DMS 273 (cell line): Measurements from ENCODE around the gene SFRP5.

ENCODE experiments used
- DNase-seq: peaks from one replicate; lab custom pipeline; 2025; ENCODE audit not compliant: unreplicated experiment; lab: John Stamatoyannopoulos, UW

Gene SFRP5

DNA sequence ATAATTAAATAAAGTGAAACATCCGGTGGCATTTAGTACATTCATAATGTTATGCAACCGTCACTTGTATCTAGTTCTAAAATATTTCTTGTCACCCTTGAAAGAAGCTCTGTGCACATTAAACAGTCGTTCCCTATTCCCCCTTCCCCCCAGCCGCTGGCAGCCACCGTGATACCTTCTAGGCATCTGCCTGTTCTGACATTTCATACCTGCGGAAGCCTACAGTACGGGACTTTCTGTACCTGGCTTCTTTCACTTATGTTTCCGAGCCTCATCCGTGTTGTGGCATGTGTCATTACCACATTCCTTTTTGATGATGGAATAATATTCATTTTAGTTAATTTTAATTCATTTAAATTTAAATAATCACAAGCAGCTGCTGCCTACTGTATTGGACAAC lies 13.9 kb upstream of the SFRP5 start:
- no peak for DNase-seq

DNA sequence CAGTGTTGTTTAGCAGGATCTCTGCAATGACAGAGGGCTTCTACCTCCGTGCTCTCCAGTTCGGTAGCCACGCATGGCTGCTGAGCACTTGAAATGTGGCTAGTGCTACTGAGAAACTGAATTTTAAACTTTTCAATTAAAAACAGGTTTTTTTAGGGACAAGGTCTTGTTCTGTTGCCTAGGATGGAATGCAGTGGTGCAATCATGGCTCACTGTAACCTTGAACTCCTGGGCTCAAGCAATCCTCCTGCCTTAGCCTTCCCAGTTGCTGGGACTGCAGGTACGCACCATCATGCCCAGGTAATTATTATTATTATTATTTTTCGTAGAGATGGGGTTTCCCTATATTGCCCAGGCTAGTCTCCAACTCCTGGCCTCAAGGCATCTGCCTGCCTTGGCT lies 13.4 kb upstream of the SFRP5 start:
- no peak for DNase-seq

DNA sequence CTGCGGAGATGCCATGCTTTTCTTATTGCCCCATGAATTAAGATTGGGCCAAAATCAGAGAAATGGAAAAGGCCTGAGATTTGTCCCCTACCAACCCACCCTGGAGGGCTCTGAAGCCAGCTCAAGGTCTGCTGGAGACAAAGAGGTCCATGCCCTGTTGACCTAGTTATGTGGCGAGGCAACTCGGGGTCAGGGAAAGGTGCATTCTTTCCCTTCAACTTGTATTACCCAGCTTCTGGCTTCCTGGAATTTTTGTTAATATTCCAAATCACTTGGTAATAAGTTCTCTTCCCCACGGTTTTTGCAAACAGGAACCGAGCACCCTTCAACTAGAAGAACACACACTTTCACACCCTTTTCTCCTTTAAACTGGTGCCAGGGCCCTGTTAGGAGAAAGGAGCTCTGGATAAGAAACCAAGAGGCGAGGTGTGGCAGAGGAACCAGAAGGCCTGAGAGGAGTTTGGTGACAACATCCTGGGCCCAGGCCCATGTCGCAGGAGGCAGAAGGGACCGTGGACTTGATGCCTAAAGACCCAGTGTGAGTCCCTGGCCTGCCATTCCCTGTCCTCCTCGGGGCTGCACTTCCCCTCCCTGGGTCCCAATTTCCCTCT lies 12.5 kb upstream of the SFRP5 start:
- DNase-seq = no peak

DNA sequence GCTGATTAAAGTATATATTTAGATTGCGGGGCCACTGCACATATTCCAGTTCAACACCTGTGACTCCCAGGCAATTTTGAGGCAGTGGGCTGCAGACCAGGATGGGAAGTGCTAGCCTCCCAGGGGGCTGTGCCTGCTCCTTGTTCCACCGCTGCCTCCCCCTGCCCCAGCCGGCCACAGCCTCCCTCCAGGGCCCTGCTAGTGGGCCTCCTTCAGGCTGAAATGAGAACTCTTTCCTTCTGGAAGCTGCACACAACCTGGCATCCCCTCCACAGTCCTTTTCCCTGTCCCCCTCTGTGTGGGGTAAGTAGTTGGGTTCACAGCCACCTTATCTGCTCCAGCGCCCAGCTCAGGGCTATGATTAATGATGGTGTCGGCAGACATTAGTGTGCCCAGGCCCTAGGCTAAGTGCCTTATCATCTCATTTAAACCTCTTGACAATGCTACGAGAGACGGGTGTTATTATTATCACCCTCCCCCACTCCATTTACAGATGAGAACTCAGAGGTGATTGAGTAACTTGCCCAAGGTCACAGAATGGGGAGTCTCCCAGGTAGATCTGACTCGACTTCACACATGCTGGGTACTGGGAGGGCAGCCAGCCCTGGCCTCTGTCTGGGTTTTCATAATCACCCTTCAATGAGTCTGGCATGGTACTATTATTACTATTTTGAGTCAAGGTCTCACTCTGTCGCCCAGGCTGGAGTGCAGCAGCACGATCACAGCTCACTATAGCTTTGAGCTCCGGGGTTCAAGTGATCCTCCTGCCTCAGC lies 10.8 kb upstream of the SFRP5 start:
- no peak for DNase-seq

DNA sequence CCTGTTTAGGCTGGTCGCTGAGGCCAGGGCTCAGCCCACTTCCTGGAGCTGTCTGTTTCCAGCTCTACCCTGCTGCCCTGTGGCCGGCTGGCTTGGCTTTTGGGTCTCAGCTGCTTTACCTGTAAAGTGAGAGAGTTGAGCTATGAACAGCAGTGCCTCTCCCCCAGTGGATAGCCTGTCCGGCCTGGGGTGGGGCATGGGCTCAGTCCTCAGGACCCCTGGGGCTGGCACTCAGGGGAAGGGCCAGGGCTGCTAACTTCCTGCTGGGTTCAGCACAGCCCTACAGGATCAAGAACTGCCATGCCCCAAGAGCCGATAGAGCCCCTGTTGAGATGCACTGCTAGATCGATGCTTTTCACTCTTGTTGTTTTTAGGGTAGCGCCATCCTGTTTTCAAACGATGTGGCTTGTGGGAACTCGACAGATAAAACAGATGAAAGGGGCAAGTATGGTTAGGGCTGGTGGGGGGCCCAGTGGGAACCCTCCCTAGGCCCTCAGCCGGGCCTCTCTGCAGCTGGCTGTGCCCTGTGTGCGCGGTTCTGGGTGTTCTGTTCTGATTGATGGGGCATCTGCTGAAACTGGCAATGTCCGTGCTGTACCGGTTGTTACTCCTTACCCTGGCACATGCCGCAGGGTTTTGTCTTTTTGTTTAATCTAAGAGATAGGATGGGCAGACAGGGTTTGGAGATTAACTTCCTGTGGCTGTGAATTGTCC lies 10.0 kb upstream of the SFRP5 start:
- DNase-seq = no peak

DNA sequence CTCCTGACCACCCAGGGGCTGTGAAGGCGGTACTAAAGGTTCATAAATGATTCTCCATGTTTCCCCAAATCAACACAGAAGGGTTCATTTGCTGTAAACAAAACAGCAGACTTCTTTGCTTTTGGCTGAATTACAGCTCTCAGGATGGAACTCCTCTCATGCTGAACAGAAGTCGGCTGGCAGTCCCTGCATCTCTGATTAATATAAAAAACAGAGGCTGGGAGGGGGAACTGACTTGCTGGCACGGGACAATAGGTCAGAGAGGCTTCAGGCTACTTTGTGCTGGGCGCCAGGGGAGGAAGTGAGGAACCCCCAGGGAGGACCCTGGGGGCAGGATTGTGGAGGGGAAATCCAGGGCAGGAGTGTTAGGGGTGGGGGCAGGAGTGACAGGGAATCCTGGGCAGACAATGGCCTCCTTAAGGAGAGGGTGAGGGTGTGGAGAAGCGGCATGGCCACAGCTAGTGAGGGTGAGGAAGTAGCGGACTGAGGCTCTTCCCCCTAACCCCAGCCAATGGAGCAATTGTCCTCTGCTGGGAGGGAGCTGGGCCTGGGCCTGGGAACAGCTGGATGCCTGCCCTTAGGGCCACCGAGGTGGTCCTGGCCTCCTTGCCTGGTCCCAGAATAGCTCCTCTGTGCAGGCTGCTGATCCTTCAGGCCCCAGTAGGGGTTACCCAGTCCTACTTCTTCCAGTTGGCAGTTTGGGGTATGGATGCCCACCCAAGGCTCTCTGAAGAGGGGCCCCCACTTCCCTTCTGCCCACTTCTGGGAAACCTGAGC lies 9.2 kb upstream of the SFRP5 start:
- DNase-seq = no peak

DNA sequence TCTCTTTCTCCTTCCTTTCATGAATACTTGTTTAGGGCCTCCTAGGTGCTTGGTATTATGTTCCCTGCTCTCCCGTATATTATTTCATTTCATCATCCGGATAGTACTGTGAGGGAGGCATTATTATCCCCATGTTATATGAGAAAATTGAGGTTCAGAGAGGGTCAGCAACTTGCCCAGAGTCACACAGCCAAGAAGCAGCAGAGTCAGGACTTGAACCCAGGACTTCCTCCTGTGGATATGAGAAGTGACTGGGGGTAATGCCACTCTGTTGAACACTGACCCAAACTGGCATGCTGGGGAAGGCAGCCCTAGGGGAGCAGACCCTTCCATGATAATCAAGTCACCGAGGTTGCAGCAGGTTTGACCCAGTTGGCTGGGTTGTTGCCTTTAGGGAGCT lies 8.2 kb upstream of the SFRP5 start:
- no peak for DNase-seq

DNA sequence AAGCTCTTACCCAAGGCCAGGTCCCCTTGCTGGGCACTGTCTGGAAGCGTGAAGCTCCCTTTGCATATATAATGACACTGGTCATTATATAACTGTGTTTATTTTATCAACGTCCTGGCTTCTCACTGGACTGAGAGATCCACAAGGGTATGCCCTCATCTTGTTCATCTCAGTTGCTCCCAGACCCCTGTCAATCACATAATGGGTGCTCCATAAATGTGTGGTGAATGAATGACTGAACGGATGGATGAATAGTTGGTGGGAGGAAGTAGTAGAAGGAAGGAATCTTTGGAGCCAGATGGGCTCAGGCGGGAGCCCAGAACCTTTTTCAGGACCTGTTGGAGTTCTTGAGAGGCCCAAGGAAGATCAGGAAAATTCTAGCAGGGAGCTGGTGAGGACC lies 7.7 kb upstream of the SFRP5 start:
- DNase-seq = no peak

DNA sequence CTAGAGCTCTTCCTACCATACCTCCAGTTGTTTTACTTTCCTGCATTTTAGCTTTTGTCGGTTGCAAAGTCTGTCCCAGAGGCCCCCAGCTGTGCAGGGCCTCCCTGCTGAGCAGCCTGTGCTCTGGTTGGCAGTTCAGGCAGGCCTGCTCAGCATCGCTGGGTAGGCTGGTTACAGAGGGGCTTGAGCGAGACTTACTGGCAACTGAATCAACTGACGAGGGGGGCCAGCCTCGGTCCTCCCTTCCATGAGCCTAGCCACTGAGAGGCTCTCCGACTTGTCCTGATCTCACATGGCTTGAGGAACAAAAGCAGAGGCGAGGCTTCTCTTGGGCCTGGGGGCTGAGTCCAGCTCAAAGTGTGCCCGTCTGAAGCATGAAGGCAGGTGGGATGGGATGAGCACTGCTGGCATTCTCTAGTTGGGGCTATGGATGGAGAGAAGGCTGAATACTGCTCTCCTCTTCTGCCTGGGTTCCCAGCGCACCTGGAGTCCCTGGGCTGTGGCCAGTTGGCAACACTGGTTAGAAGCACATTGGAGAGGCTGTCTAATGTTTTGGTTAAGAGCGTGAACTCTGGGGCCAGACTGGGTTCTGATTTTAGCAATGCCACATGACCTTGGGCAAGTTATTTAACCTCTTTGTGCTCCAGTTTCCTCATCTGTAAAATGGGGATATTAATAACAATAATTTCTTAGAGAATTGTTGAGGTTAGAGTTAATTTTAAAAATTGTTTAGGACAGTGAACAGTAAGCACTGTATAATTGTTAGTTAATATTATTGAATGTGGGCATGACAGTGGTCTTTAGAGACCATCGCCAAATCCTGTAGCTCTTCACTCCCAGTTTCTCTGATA lies 6.9 kb upstream of the SFRP5 start:
- DNase-seq = peak; percentile 35

DNA sequence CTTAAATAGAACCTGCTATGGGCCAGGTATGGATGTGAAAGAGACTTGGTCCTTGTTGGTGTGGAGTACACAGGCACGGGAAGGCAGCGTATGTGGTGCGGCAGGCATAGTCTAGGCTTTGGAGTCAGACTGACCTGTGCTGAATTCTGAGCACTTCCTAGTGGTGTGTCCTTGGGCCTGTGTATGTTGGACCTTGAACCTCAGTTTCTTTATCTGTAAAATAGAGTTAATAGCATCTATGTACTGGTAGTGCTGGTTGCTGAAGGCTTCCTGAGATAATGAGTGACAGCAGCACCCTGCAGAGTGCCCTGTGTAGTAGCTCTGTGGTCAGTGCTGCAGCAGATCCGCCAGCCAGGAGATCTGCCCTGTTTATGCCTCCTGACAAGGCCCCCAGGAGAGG lies 5.3 kb upstream of the SFRP5 start:
- no peak for DNase-seq

DNA sequence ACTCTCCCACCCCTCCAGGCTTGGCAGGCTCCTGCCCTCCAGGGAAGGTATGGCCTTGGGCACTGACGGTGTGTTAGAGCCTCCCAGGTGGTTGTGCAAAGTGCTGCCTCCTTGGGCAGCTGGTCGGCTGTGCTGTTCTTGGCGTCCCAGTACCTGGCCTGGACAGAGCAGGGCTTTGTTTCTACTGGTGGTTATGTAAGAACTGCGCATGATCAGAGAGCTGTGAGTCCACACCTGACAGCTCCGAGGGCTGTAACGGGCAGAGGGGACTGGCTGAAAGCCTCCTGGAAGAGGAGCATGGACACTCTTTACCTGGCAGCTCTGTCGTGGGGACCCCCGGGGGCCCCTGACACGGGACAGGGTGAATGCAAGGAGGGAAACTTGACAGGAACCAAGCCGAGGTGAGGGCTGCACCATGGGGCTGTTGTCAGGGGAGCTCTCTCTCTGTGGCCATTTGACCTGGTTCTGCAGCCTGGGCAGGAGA lies 3.1 kb upstream of the SFRP5 start:
- DNase-seq = no peak

DNA sequence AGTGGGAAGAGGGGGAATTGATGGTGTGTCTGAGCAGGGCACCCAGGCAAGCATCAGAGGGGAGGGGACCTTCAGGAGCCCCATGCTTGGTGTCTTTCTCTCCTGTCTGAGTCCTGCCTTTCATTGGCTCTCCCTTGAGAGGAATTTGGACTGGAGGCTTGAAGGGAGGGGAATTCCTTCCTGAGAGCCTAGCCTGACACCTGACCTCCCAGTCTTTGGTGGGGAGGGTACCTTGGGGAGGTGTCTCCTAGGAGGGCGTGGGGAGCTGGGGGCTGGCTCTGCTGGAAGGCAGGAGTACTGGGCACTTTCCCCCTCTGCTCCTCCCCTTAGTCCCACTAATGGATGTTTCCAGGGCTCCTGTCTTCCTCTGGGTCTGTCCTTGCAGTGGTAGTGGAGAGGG lies 1.3 kb upstream of the SFRP5 start:
- DNase-seq = no peak

DNA sequence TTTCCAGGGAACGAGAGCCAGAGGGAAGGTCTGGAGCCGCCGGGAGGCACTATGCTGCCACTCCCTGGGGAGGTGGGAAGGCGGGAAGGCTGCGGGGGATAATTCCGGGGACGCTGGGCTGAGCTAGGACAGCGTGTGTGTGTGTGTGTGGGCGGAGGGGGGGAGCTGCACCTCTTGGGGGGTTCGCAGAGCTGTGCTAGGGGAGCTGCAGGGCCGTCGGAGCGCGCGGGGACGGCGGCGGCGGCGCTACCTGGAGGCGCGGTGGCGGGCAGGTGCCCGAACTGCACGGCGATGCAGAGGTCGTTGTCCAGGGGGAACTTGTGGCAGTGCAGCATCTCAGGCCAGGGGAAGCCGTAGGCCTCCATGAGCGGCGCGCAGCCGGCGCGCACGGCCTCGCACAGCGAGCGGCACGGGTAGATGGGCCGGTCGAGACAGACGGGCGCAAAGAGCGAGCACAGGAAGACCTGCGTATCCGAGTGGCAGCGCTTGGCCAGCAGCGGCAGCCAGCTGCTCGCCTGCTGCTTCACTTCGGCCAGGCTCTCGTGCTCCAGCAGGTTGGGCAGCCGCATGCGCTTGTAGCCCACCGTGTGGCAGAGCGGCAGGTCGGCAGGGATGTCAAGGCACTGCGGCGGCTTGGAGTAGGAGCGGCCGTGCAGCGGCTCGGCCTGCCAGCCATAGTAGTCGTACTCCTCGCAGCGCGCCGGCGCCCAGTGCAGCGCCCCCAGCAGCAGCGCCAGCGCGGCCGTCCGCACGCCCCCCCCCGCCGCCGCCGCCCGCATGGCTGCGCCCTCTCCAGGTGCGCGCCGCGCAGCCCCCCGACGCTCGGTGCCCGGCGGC lies 526 bp downstream of the SFRP5 start:
- DNase-seq = peak; percentile 81

DNA sequence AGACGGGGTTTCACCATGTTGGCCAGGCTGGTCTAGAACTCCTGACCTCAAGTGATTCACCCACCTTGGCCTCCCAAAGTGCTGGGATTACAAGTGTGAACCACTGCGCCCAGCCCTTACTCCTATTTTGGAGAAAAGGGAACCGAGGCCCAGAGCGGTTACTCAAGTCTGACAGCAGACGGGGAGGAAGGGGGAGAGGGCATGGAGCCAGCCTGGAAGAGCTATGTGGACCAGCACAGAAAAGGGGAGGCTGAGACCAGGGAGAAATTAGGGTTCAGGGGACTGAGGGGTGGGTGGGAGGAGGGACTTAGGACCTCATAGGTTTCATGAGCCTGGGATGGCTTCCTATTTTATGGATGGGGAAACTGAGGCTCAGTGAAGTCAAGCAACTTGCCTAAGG lies 1.5 kb downstream of the SFRP5 start:
- DNase-seq = no peak

DNA sequence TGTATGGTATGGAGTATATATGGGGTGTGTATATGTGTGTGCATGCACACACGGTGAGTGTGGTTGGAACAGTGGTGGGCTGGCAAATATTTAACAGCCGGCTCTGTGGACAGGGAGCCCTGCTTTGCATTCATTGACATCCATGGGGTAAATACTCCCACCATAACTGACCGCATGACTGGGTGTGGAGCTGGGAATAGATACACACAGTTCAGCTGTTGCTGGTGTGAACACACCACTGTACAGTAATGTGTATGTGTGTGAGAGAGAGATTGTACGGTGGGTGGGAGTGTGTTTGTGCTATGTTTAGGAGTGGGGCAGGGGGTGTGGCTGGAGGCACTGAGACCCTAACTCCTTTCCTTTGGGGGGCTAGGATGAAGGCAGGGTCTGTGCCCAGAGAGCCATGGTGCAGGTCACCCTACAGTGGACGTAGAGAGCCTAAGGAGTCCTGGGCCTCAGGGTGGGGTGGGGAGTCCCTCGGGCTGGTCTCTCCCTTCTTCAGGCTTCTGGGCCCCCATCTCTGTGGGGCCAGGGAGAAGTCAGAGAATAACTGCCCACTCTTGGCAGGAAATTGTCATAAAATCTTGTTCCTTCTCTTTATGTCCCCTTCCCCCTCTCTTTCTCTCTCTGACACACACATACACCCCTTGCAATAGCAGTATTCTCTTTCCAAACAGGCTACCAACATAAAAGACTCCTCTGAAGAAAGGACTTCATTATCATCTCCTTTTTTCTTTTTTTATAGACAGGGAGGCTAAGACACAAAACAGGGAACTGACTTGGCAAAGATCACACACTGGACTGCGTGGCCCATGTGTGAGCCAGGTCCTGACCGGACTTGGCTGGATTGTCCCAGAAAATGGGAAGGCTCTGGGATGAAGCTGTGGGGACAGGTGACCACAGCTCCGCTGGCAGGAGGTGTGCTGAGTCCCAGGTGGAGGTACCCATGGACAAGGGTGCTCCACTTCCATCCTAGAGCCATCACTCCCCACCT lies 3.2 kb downstream of the SFRP5 start:
- no peak for DNase-seq

DNA sequence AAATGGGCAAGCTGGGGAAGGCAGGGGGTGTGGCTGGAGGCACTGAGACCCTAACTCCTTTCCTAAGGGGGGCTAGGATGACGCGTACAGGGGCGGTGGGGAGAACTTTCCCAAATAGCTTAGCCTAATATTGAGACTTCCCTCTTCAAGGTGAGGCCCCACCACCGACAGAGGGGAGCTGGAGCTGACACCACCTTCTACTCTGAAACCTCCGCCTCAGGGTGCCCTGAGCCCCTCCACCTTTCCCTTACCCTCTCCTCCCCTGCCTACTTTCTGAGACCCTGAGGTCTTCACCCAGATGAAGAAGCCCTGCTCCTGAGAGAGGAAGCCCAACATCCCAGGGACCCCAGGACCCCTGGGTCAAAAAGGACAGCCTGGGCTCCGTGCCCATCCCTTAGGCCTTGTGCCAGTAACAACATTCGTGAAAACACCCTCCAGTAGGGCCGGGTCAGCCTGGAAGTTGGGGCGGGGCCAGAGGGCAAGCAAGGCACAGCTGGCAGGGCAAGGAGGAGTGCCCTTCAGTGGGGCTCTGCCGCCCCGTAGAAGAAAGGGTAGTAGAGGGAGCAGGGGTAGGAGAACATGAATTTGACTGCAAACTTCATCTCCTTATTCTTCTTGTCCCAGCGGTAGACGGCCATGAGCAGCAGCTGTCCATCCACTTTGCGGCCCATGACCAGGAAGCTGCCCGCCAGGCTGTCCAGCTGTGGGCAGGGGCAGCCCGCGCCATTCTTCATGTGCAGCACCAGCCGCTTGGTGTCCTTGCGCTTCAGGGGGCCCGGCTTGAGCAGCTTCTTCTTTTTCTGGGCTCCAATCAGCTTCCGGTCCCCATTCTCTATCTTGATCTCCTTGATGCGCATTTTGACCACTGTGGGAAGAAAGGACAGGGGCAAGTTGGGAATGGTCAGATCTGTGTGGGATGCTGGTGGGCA lies 4.5 kb downstream of the SFRP5 start:
- DNase-seq = no peak

DNA sequence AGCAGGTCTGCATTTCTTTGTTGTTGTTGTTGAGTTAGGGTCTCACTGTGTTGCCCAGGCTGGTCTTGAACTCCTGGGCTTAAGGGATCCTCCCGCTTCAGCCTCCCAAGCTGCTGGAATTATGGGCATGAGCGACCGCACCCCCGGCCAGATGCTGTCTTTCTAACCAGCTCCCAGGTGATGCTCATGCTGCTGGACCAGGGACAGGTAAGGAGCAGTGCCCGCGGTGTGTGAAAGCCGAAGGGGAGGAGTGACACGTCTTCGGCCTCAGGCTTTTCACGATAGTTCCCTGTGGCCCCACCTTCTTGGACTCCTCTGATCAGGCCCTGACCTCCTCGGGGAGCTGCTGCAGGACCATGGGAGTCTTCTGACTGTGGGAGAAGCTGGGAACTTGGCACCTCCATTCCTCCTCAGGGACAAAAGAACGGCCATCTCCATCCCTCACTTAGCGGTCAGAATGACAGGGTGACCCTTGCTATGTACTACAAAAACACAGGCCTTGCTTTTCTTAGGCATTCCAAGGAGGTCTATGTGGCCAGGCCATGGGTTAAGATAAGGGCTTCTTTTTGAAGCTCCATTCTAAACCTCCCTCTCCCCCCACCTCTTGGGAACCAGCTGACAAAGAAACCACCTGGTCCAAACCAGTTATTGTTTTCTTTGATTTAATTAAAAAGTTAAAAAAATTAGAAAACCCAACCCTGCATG lies 5.5 kb downstream of the SFRP5 start:
- no peak for DNase-seq
